ENCODE results near the gene ZDHHC20.

The ZDHHC20 gene

DNA sequence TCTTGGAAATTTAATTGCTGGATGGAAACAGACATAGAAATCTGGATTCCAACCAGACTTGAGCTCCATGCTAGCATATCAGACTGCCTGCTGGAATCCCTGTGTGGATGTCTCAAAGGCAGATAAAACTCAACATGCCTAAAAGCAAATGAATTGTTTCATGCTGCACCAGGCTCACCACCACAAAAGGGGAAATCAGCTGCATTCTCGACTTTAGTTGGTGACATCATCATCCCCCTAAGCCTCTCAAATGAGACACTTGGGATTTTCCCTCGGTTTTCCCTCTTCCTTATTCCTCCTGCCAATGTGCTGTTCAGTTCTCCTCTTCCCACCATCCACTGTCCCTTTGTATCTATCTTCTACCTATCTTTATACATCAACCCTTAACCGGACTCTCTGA is 134.3 kb downstream of the ZDHHC20 start:
- no peak for DNase-seq

DNA sequence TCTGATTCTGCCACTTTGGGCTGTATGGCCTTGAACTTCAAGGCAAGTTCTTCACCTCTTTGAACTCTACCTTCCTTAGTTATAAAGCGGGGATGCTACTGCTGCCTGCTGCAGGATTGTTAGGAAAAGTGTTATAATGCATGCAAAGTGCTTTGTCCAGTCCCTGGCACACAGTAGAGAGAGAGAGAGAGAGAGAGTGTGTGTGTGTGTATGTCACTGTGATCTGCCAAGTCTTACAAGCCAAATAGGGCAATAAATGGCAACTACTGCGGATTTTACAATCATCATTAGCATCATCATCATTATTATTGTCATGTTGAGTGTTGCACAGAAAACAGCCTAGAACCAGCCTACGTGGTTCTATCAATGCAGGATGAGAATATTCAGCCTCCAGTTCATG is 136.1 kb downstream of the ZDHHC20 start:
- no peak for DNase-seq

Measured in fibroblast of skin of abdomen (primary cell).